Thymus (tissue), 11 donors: ENCODE results near the gene GPR62. TPM values are rescaled to one million over a fixed set of nuclear protein-coding genes. Genes with fewer than 3 reads are reported as not detected.
A peak's percentile ranks its signal among the peaks of the same experiment; 100 is the strongest.
"Not testable (repeated sequence)": the region's sequence is repeated elsewhere in the genome, so short reads cannot be mapped to it uniquely, and the experiment has no call there.

ENCODE experiments used
- DNase-seq, 9 donors: peaks; one replicate each; pipeline ENCODE4 v3.0.0-alpha.2; 2013; ENCODE audit warnings: low spot score in 9 of 9, low read depth in 6 of 9, missing footprints in 1 of 9
- H3K27ac ChIP-seq, 2 donors: one replicate each; pipeline ENCODE4 v1.5.1; 2013; ENCODE audit warnings: control low read depth in 1 of 2, low read depth in 1 of 2, low read length in 1 of 2, mild to moderate bottlenecking in 1 of 2, moderate library complexity in 1 of 2
- H3K27me3 ChIP-seq, 2 donors: one replicate each; pipeline ENCODE4 v1.5.1; 2013; ENCODE audit warnings: low read length in 1 of 2; ENCODE audit not compliant: control insufficient read depth in 2 of 2, insufficient read depth in 1 of 2
- H3K36me3 ChIP-seq, 2 donors: one replicate each; pipeline ENCODE4 v1.5.1; 2013; ENCODE audit warnings: low read length in 1 of 2, mild to moderate bottlenecking in 1 of 2, moderate library complexity in 1 of 2; ENCODE audit not compliant: control insufficient read depth in 2 of 2, insufficient read depth in 2 of 2
- H3K4me1 ChIP-seq, 2 donors: one replicate each; pipeline ENCODE4 v1.5.1; 2013; ENCODE audit warnings: low read length in 2 of 2; ENCODE audit not compliant: control insufficient read depth in 2 of 2, insufficient read depth in 2 of 2
- H3K4me3 ChIP-seq, 2 donors: one replicate each; pipeline ENCODE4 v1.5.1; 2013; ENCODE audit warnings: low read length in 2 of 2, control low read depth in 1 of 2, mild to moderate bottlenecking in 1 of 2
- H3K9me3 ChIP-seq, 2 donors: one replicate each; pipeline ENCODE4 v1.5.1; 2013; ENCODE audit warnings: low read length in 1 of 2, mild to moderate bottlenecking in 1 of 2; ENCODE audit not compliant: control insufficient read depth in 2 of 2, insufficient read depth in 1 of 2
- WGBS: extraction: QIAGEN DNeasy Blood & Tissue Kit; methylation state at CpG from one replicate; pipeline ENCODE4 v1.1.7; 2013; 5-methylcytosine and 5-hydroxymethylcytosine counted together
- polyA plus RNA-seq: library from polyadenylated mRNA; stranded (reverse); fragments of 200-250 nt; gene quantifications from one replicate; pipeline ENCODE4 v1.2.3, GENCODE V29; 2013
- total RNA-seq: library from RNA; stranded (reverse); fragments of 120-200 nt; gene quantifications from one replicate; pipeline ENCODE4 v1.2.4, GENCODE V29; 2013
- donor health status: healthy.

The GPR62 gene
- total and polyA plus RNA-seq, 2 donors, result 0.02 to 0.05 TPM

DNA sequence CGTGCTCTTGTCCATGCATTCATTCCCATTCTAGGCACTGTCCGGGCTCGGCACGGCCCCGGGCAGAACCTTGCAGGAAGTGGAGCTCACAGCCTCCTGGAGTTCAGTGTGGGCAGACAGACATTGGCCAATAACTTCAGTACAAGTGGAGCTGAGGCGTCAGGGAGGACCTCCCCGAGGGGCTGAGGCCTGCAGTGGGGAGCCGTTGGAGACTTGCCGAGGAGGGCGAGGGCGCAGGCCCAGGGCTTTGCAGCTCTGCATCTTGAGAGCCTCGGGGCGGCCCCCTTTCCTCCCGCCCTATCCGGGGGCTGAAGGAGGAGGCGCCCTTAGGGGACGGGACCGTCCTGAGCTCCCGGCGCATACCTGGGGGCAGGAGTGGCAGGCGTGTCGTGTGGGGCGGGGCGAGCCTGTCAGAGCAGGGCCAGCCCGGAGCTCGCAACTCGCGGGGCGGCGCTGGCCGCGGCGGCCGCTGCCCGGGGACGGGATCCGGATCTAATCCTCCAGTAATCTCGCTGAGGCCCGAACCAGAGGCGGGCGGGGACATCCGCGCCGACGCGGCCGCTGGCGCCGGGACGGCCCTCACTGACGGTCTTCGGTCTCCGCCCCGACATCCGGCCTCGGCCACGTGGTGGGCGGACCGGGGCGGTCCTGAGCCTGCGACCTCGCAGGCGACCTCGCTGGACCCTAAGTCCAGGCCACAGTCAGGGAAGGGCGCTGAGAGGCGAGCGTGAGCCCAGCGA is 27.8 kb downstream of the GPR62 start, which contains the start of gene ACY1:
TSS of gene ACY1 (plus strand) at position 698 of the 740 bp plus-strand sequence. CDS start 530 bp downstream, outside the sequence.
- 1% methylated on average over 68 of the region's 68 CpGs for WGBS
- H3K27me3 ChIP-seq, result peaks cover 0 to 8% of the 10 kb centered on the region in 2 donors
- H3K9me3 ChIP-seq, result no peaks in the 10 kb centered on the region
- peaks cover 9 to 25% of the 10 kb centered on the region in 2 donors for H3K4me1 ChIP-seq
- H3K4me3 ChIP-seq, result peak within 1 kb of the TSS; percentile 48 to 62
- H3K27ac ChIP-seq, result peak within 1 kb of the TSS; percentile 67 to 91
- DNase-seq, result peak in 1 of 9 donors; percentile 62
- peaks cover 0 to 5% of the 10 kb centered on the region in 2 donors for H3K36me3 ChIP-seq

DNA sequence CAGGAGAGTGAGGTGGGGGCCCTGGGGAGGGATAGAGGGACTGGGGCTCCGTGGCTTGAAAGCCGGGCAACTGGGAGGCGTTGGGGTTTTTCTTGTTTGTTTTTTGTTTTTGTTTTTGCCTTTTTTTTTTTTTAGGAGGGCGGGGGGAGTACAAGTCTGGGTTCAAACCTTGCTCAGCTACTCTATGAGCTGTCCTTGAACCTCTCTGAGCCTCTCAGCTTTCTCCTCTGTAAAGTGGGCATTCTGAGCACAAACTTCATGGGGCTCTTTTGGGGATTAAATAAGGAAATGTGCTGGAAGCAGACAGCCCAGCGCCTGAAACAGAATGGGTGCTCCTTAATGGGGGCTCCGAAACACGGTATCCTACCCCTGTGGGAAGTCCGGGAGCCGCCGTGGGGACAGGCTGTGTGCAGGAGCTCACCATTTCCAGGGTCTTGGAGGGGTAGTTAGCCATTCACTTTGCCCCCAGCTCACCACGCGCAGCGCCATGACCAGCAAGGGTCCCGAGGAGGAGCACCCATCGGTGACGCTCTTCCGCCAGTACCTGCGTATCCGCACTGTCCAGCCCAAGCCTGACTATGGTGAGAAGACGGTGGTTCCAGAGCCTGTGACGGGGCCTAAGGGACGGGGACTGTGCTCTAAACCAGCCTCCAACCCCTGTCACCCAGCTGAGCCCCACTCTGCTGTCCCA is 28.5 kb downstream of the GPR62 start:
- peak overlapping the region; percentile 48 to 62 for H3K4me3 ChIP-seq
- no peaks in the 10 kb centered on the region for H3K9me3 ChIP-seq
- peak overlapping the region; percentile 67 to 91 for H3K27ac ChIP-seq
- peaks cover 0 to 8% of the 10 kb centered on the region in 2 donors for H3K27me3 ChIP-seq
- 82% methylated on average over 22 of the region's 22 CpGs for WGBS
- peaks cover 0 to 5% of the 10 kb centered on the region in 2 donors for H3K36me3 ChIP-seq
- H3K4me1 ChIP-seq, result peaks cover 9 to 26% of the 10 kb centered on the region in 2 donors
- no peak for DNase-seq

DNA sequence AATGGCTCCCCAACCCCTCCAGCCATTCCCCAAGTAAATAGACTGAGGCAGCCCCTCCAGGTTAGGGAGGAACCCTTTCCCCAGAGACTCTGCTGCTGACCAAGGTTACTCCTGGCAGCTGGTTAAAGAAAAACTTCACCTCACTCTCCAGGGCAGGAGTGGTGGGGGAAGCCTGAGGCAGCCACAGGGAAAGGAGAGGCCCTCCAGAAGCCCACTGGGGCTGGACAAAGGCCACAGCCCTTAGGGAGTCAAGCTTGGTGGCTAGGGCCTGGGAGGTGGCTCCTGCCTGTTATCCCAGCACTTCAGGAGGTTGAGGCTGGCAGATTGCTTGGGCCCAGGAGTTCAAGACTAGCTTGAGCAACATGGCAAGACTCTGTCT is 29.1 kb downstream of the GPR62 start:
- no peaks in the 10 kb centered on the region for H3K9me3 ChIP-seq
- H3K27ac ChIP-seq, result no peak overlapping the region
- DNase-seq, result no peak
- H3K36me3 ChIP-seq, result peaks cover 0 to 5% of the 10 kb centered on the region in 2 donors
- H3K4me1 ChIP-seq, result peaks cover 9 to 30% of the 10 kb centered on the region in 2 donors
- peaks cover 0 to 8% of the 10 kb centered on the region in 2 donors for H3K27me3 ChIP-seq
- no peak overlapping the region for H3K4me3 ChIP-seq

DNA sequence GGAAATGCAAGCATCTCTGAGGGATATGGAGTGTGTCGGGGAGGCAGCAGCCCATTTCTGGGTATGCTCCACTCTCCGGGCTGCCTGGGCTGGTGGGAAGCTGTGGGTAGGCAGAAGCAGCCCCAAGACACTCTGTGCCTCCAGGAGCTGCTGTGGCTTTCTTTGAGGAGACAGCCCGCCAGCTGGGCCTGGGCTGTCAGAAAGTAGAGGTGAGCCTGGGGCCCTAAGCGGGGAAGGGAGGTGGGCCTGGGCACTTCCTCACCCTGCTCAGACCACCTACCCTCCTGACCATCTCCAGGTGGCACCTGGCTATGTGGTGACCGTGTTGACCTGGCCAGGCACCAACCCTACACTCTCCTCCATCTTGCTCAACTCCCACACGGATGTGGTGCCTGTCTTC is 29.9 kb downstream of the GPR62 start:
- H3K4me1 ChIP-seq, result peaks cover 9 to 35% of the 10 kb centered on the region in 2 donors
- H3K9me3 ChIP-seq, result no peaks in the 10 kb centered on the region
- no peak overlapping the region for H3K4me3 ChIP-seq
- H3K36me3 ChIP-seq, result peaks cover 0 to 5% of the 10 kb centered on the region in 2 donors
- no peak overlapping the region for H3K27ac ChIP-seq
- no peak for DNase-seq
- H3K27me3 ChIP-seq, result peaks cover 0 to 8% of the 10 kb centered on the region in 2 donors
- 78% methylated on average over 6 of the region's 6 CpGs for WGBS

DNA sequence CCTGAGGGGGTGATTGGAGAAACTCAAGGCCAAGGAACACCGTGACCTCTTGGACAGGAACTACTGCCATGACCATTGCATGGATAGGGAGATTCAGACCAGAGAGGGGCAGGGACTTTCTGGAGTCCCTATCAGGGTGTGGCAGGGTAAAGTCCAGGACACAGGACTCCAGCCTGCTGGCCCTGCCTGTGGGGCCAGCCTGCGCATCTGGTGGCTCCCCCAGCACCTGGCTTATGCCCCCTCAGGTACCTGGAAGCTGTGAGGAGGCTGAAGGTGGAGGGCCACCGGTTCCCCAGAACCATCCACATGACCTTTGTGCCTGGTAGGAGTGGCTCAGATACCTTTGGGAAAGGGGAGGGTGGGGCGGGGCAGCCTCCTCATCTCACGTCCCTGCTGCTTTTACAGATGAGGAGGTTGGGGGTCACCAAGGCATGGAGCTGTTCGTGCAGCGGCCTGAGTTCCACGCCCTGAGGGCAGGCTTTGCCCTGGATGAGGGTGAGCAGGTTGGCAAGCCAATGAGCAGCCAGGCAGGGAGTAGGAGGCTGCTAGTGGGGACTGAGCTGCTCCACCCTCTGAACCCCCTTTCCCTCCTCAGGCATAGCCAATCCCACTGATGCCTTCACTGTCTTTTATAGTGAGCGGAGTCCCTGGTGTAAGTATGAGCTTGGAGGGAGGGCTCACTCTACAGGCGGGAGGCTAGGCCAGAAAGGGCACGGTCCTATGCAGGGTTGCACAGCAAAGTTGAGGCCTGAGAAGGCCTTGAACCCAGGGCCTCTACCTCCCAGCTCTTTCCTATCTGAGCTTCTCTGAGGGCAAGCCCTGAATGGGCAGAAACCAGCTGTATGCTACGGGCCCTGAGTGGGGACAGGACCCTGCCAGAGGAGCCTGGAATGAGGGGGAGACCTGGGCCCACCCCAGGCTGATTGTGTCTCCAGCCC is 31.1 kb downstream of the GPR62 start:
- DNase-seq, result no peak
- 91% methylated on average over 12 of the region's 12 CpGs for WGBS
- H3K27ac ChIP-seq, result no peak overlapping the region
- peaks cover 0 to 1% of the 10 kb centered on the region in 2 donors for H3K36me3 ChIP-seq
- peaks cover 9 to 35% of the 10 kb centered on the region in 2 donors for H3K4me1 ChIP-seq
- peaks cover 0 to 8% of the 10 kb centered on the region in 2 donors for H3K27me3 ChIP-seq
- no peak overlapping the region for H3K4me3 ChIP-seq
- H3K9me3 ChIP-seq, result no peaks in the 10 kb centered on the region

DNA sequence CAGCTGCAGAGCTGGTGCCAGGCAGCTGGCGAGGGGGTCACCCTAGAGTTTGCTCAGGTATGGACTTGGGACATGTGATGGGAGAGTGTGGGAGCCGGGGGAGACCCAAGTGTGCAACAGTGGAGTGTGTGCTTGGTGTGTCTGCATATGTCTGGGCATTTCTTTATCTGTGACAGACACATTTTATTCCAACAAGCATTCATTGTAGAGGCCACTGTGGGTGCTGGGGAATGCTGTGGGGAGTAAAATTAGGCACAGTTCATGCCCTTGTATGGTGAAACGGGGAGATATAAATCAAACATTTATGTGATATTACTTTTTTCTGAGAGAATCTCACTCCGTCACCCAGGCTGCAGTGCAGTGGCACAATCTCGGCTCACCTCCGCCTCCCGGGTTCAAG is 32.4 kb downstream of the GPR62 start:
- Histone ChIP-seq H3K4me1 (peaks cover 6 to 31% of the 10 kb centered on the region in 2 donors), H3K27ac (no peak overlapping the region), H3K36me3 (peaks cover 8 to 14% of the 10 kb centered on the region in 2 donors), H3K27me3 (peaks cover 0 to 6% of the 10 kb centered on the region in 2 donors), H3K9me3 (no peaks in the 10 kb centered on the region), H3K4me3 (no peak overlapping the region)
- 98% methylated on average over 7 of the region's 7 CpGs for WGBS
- DNase-seq, result no peak

DNA sequence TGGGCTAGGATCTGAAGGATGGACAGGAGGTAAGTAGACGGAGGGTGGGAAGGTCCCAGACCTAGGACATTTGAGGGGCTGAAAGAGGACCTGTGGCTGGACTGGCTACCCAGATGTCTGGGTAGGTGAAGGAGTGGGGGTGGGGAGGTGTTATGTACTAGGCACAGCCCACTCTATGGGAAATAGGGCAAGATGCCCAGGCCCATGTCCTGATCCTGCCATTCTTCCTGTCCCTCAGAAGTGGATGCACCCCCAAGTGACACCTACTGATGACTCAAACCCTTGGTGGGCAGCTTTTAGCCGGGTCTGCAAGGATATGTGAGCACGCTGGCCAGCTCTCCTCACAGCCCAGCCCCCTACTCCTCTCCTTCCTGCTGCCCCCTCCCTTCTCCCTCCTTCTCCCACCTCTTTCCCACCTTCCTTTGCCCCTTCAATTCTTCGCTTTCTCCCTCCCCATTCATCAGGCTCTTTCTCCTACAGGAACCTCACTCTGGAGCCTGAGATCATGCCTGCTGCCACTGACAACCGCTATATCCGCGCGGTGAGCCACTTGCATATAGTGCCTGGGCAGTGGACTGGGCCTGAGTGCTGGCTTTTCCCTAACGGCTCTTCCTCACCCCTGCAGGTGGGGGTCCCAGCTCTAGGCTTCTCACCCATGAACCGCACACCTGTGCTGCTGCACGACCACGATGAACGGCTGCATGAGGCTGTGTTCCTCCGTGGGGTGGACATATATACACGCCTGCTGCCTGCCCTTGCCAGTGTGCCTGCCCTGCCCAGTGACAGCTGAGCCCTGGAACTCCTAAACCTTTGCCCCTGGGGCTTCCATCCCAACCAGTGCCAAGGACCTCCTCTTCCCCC is 33.3 kb downstream of the GPR62 start:
- peak overlapping the region in 1 of 2 donors; percentile 11 for H3K27ac ChIP-seq
- peaks cover 0 to 26% of the 10 kb centered on the region in 2 donors for H3K4me1 ChIP-seq
- no peak for DNase-seq
- no peaks in the 10 kb centered on the region for H3K9me3 ChIP-seq
- no peak overlapping the region for H3K4me3 ChIP-seq
- 77% methylated on average over 15 of the region's 15 CpGs for WGBS
- H3K27me3 ChIP-seq, result no peaks in the 10 kb centered on the region
- H3K36me3 ChIP-seq, result peaks cover 14 to 22% of the 10 kb centered on the region in 2 donors

DNA sequence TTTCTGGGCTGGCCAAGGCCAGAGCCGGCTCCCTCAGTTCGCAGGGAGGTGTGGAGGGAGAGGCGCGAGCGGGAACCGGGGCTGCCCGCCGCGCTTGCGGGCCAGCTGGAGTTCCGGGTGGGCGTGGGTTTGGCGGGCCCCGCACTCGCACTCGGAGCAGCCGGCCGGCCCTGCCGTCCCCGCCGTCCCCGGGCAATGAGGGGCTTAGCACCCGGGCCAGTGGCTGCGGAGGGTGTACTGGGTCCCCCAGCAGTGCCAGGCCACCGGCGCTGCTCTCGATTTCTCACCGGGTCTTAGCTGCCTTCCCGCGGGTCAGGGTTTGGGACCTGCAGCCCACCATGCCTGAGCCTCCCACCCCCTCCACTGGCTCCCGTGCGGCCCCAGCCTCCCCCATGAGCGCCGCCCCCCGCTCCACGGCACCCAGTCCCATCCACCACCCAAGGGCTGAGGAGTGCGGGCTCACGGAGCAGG is 35.4 kb downstream of the GPR62 start:
- not testable (repeated sequence) for DNase-seq, H3K4me3 ChIP-seq, H3K27ac ChIP-seq, H3K27me3 ChIP-seq, H3K9me3 ChIP-seq
- WGBS, result 96% methylated on average over 38 of the region's 38 CpGs
- Histone ChIP-seq H3K36me3 (peaks cover 27 to 36% of the 10 kb centered on the region in 2 donors), H3K4me1 (peaks cover 9 to 29% of the 10 kb centered on the region in 2 donors)
